Activated CD8-positive, alpha-beta memory T cell treated with anti-CD3 and anti-CD28 coated beads, Interleukin-2, amount 10 ng/mL, durations not matched to agents 7 days and 5 days (primary cell): ENCODE results near the gene PFN3. TPM values are rescaled to one million over a fixed set of nuclear protein-coding genes. Genes with fewer than 3 reads are reported as not detected.

Experiments used
- ATAC-seq: fragments of 150-1000 bp; cut with Tn5 transposase; one replicate; pipeline ENCODE4 v1.10.0; 2021; ENCODE audit warnings: moderate library complexity
- CTCF ChIA-PET: fragments of 350-600 bp; sonication (Branson Sonifier 250); formaldehyde crosslinking; loops from one replicate; lab custom pipeline; 2021; ENCODE audit warnings: antibody characterized with exemption; lab: Charles Lee
- DNase-seq: peaks from one replicate; pipeline ENCODE4 v3.0.0-alpha.2; 2020
- H3K27ac Mint-ChIP-seq: one replicate; pipeline ENCODE4 v1.8.0; 2021; ENCODE audit warnings: mild to moderate bottlenecking, mixed read lengths
- H3K27me3 Mint-ChIP-seq: one replicate; pipeline ENCODE4 v1.8.0; 2021; ENCODE audit warnings: mixed read lengths
- H3K36me3 Mint-ChIP-seq: one replicate; pipeline ENCODE4 v1.8.0; 2021; ENCODE audit warnings: mild to moderate bottlenecking, mixed read lengths
- H3K4me1 Mint-ChIP-seq: one replicate; pipeline ENCODE4 v1.8.0; 2021; ENCODE audit warnings: mixed read lengths
- H3K4me3 Mint-ChIP-seq: one replicate; pipeline ENCODE4 v1.8.0; 2021; ENCODE audit warnings: mild to moderate bottlenecking, moderate library complexity, mixed read lengths
- H3K9me3 Mint-ChIP-seq: one replicate; pipeline ENCODE4 v1.8.0; 2022; ENCODE audit warnings: low read depth, mixed read lengths
- total RNA-seq, 2 experiments: library from RNA; stranded (reverse); gene quantifications; one replicate each; pipeline ENCODE4 v1.2.3, GENCODE V29; 2021

PFN3 gene
- total RNA-seq, 2 experiments from 2014 or later: not detected

DNA sequence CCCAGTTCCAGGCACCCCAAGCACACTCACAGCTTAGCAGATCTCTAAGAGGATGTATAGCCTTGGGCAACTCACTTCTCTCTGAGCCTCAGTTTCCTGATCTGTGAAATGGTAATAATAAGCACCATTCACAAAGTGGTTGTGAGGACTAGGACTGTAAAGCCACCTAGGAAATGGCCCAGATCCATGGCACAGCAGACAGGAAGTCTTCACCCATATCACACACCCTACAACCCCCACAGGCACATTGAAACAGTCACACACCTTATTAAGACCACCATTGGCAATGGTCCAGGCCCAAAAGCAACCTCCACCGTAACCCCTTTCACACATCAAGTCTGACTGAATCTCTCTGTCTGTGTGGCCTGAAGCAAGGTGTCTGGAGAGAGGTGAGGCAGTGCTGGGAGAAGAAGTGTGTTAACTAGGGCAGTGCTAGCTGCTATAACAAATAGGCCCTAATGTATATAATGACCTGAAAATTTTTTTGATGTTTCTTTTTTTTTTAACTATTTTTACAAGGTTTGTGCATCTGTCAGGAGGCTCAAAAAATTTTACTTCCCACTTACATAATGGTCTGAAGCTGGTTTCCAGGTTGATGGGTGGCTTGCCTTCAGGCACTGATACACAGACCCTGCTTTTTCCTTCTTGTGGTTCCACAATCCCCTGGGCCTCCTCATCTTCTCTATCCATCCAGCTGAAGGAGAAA lies 45.1 kb downstream of the PFN3 start:
- Mint-ChIP-seq H3K9me3 (peaks cover 2% of the 10 kb centered on the region), H3K27ac (no peak overlapping the region), H3K4me1 (peaks cover 61% of the 10 kb centered on the region)

DNA sequence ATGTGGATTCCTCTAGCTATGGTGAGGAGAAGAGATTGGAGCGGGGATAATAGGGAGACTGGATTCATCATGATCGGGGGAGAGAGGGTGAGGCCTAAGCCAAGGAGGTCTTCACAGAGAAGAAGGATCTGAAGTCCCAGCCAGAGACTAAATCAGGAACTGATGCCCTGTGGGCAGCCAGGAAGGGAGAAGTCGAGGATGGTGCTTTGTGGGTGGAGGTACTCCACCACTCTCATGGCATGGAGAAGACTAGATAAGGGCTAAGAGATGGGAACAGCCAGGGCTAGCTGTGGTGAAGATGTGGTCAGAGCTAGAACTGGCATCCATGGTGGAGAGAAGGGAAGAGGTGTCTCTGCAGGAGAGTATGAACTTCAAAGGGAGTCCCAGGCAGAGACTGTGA lies 45.8 kb downstream of the PFN3 start:
- H3K4me1 Mint-ChIP-seq: peaks cover 61% of the 10 kb centered on the region
- H3K36me3 Mint-ChIP-seq: peaks cover 20% of the 10 kb centered on the region
- no peak for DNase-seq
- CTCF ChIA-PET: interaction anchor here (0.8 to 22.1 kb wide), 6 partner anchors 15 to 48 kb away, joined by 3 to 405 read pairs (median 4); partner anchors contain the start of genes MXD3, PFN3 and SLC34A1
- H3K27ac Mint-ChIP-seq: peak overlapping the region; percentile 22
- H3K4me3 Mint-ChIP-seq: no peak overlapping the region
- peaks cover 2% of the 10 kb centered on the region for H3K9me3 Mint-ChIP-seq
- no peak for ATAC-seq
- no peaks in the 10 kb centered on the region for H3K27me3 Mint-ChIP-seq

More for the DNA sequence above, 45.1 kb downstream of the PFN3 start:
- no peak for ATAC-seq
- Mint-ChIP-seq H3K36me3 (peaks cover 25% of the 10 kb centered on the region), H3K27me3 (no peaks in the 10 kb centered on the region), H3K4me3 (no peak overlapping the region)
- no peak for DNase-seq
- CTCF ChIA-PET: interaction anchor here (0.8 to 22.1 kb wide), 10 partner anchors 9 to 48 kb away, joined by 3 to 405 read pairs (median 7); partner anchors contain the start of genes MXD3, PFN3 and SLC34A1

DNA sequence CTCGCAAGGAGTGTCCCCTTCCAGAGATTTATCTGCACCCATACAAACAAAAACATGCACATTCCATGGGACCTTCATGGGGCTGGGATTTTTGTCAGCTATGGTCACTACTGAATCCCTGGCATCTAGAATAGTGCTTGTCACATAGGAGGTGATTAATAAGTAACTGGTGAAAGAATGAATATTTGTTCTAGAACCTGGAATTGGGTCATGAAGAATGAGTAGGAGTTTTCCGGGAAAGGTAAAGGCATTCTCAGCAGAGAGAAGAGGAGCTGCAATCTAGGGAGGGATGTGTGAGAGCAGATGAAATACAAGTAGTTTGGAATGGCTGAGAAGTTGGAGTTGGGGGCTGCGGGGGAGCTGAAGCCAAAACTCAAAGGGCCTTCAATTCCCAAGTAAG lies 46.2 kb downstream of the PFN3 start:
- no peak for ATAC-seq
- CTCF ChIA-PET: interaction anchor here (1.1 to 22.1 kb wide), 3 partner anchors 15 to 42 kb away, joined by 3 to 405 read pairs (median 5); partner anchors contain the start of genes MXD3 and SLC34A1
- no peak overlapping the region for H3K27ac Mint-ChIP-seq

DNA sequence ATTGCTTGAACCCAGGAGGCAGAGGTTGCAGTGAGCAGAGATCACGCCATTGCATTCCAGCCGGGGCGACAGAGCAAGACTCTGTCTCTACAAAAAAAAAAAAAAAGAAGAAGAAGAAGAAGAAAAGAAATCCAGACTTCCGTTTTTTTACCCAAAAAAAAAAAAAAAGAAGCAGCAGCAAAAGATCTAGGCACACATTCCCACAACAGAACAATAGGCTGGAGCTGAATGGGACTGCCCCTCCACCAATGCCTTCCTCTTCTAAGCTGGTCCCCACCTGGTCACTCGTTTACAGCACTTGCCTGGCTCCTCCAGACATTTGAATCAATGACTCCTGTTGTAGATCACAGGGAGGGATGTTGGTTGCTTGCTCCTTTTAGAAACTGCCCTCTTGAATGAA lies 47.4 kb downstream of the PFN3 start:
- Mint-ChIP-seq H3K9me3 (peaks cover 2% of the 10 kb centered on the region), H3K36me3 (peaks cover 19% of the 10 kb centered on the region), H3K27ac (no peak overlapping the region), H3K27me3 (no peaks in the 10 kb centered on the region), H3K4me3 (peak overlapping the region; percentile 8), H3K4me1 (peaks cover 64% of the 10 kb centered on the region)
- CTCF ChIA-PET: interaction anchor here (1.5 to 2.7 kb wide), 6 partner anchors 8 to 54 kb away, joined by 4 to 13 read pairs (median 6); partner anchors contain the start of gene MXD3
- no peak for ATAC-seq
- DNase-seq: no peak

More for the DNA sequence above, 46.2 kb downstream of the PFN3 start:
- no peak for DNase-seq
- no peak overlapping the region for H3K4me3 Mint-ChIP-seq
- peaks cover 2% of the 10 kb centered on the region for H3K9me3 Mint-ChIP-seq
- H3K27me3 Mint-ChIP-seq: no peaks in the 10 kb centered on the region
- H3K36me3 Mint-ChIP-seq: peaks cover 20% of the 10 kb centered on the region
- peaks cover 61% of the 10 kb centered on the region for H3K4me1 Mint-ChIP-seq

DNA sequence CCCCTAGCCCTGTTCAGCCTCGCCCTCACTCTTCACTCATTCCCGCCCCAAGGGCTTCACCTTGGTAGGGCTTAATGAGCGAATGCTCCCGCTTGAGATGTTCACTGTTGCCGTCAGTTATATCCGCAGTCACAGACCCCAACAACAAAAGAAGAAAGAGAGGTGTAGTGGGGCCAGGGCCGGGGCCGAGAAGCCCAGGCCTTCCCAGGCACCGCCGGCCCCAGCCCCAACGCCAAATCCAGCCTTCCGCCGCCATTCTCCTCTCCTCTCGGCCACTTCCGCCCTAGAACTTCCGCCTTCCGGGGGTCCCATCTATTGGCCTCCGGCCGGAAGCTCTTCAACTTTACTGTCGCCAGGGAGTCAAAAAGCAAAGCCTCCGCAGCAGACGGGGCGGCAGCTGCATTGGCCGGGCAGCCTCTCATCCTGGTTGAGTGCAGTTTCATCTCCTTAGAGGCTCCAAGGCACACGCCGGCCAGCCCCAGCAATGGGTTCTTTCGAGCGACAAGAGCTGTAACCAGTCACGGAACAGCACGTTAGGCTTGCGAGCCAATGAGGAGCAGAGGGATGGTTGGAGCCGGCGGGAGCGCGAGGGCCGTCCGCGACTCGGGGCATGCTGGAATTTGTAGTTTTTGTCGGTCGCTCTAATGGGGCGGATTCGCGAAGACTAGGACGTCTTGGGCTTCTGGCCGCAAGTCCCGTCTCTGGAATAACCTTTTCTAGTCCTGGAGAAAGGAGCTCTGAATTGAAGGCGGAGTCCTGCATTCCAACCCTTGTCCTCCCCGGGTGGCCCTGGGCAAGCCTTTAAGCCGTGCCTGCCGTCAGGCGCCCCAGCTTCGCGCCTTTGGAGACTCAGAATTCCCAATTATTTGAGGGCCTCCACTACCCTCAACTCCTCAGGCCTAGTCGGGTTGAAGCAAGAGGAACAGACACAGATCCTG lies 48.8 kb downstream of the PFN3 start, which contains the start of gene LMAN2:
Gene LMAN2, minus strand, starts transcription at position 277 of the 938 bp plus-strand sequence. Its CDS starts 21 bp downstream, at position 256.
- H3K9me3 Mint-ChIP-seq: peaks cover 2% of the 10 kb centered on the region
- H3K36me3 Mint-ChIP-seq: peaks cover 28% of the 10 kb centered on the region
- H3K27me3 Mint-ChIP-seq: no peaks in the 10 kb centered on the region
- DNase-seq (peak; percentile 96), ATAC-seq (peak; percentile 99)
- CTCF ChIA-PET: interaction anchor here (0.7 to 4.0 kb wide), 27 partner anchors 9 to 238 kb away, joined by 3 to 28 read pairs (median 4); no protein-coding TSS in a partner anchor
- peak within 1 kb of the TSS; percentile 100 for H3K27ac Mint-ChIP-seq
- peaks cover 65% of the 10 kb centered on the region for H3K4me1 Mint-ChIP-seq
- H3K4me3 Mint-ChIP-seq: peak within 1 kb of the TSS; percentile 98

DNA sequence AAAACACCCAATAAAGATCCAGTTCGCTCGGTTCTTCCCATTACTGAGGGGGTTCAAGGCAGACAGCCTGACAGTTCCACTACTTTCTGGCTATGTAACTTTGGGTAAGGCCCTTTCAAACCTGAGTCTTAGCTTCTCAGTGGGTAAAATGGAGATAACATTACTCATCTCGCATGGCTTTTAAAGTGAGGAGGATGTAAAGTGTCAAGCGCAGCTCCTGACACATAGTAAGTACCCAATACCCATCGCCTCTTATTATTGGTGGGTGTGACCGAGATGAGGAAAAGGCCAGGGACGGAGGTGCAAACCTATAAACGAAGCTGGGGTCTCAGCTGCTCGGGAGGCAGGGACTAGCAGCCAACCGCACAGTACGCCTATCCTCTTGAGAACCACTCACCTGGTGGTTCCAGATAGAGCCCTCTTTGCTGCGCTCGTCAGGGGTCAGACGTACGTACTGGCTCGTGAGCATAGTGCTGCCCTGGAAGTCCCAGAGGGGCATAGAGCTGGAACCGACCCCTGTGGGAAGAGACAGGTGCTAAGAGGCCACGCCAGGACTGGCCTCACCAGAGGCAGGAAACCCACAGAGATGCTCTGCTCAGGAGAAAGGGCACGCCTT lies 49.6 kb downstream of the PFN3 start:
- CTCF ChIA-PET: interaction anchor here (0.8 to 4.0 kb wide), 19 partner anchors 10 to 237 kb away, joined by 3 to 28 read pairs (median 7); no protein-coding TSS in a partner anchor
- no peak for ATAC-seq
- H3K9me3 Mint-ChIP-seq: peaks cover 2% of the 10 kb centered on the region
- H3K27me3 Mint-ChIP-seq: no peaks in the 10 kb centered on the region
- peak overlapping the region; percentile 100 for H3K27ac Mint-ChIP-seq
- H3K36me3 Mint-ChIP-seq: peaks cover 32% of the 10 kb centered on the region
- peak overlapping the region; percentile 98 for H3K4me3 Mint-ChIP-seq
- DNase-seq: no peak
- peaks cover 62% of the 10 kb centered on the region for H3K4me1 Mint-ChIP-seq

Other genes with a start within 250 kb of the PFN3 start
- 10 to 100 TPM; 40.5 to 50.8 TPM for gene RAB24, start 96.9 kb downstream of the PFN3 start, total RNA-seq
- gene PRELID1, start 96.9 kb downstream of the PFN3 start, total RNA-seq: 100 to 1,000 TPM; 173 to 228 TPM
- gene MXD3, start 88.8 kb downstream of the PFN3 start, total RNA-seq: 100 to 1,000 TPM in 1 of 2 experiments, 10 to 100 TPM in 1; 60.2 to 117 TPM
- gene LMAN2, start 49.0 kb downstream of the PFN3 start, total RNA-seq: 100 to 1,000 TPM; 133 to 140 TPM
- 10 to 100 TPM; 52.3 to 93.0 TPM for gene RGS14, start 42.7 kb downstream of the PFN3 start, total RNA-seq
- gene SLC34A1, start 16.2 kb downstream of the PFN3 start, total RNA-seq: under 1 TPM; 0.19 to 0.85 TPM
- gene F12, start 8.9 kb upstream of the PFN3 start, total RNA-seq: 1 to 10 TPM; 1.3 to 2.2 TPM
- 100 to 1,000 TPM; 112 to 159 TPM for gene GRK6, start 26.0 kb upstream of the PFN3 start, total RNA-seq
- 1 to 10 TPM; 3.1 to 5.3 TPM for gene PRR7, start 46.2 kb upstream of the PFN3 start, total RNA-seq
- 100 to 1,000 TPM in 1 of 2 experiments, 10 to 100 TPM in 1; 81.5 to 128 TPM for gene DBN1, start 73.0 kb upstream of the PFN3 start, total RNA-seq
- gene PDLIM7, start 96.9 kb upstream of the PFN3 start, total RNA-seq: 10 to 100 TPM; 72.9 to 81.2 TPM
- gene DOK3, start 109.2 kb upstream of the PFN3 start, total RNA-seq: 1 to 10 TPM; 3.3 to 5.7 TPM
- gene DDX41, start 116.3 kb upstream of the PFN3 start, total RNA-seq: 100 to 1,000 TPM; 126 to 130 TPM
- 100 to 1,000 TPM in 1 of 2 experiments, 10 to 100 TPM in 1; 77.5 to 116 TPM for gene FAM193B, start 153.9 kb upstream of the PFN3 start, total RNA-seq
- gene TMED9, start 191.5 kb upstream of the PFN3 start, total RNA-seq: 100 to 1,000 TPM in 1 of 2 experiments, 10 to 100 TPM in 1; 99.9 to 111 TPM
- gene B4GALT7, start 199.5 kb upstream of the PFN3 start, total RNA-seq: 10 to 100 TPM; 16.8 to 17.2 TPM